Cardiac ventricle fibroblast (primary cell): ENCODE measurements around the gene SKA1. TPM values are rescaled to one million over a fixed set of nuclear protein-coding genes. Genes with fewer than 3 reads are reported as not detected.

Experiments used
- total RNA-seq: library from RNA; depleted of rRNA; stranded (reverse); fragments of >200 nt; gene quantifications from 2 replicates; pipeline ENCODE4 v1.2.3, GENCODE V29; 2015

Gene SKA1, protein sequence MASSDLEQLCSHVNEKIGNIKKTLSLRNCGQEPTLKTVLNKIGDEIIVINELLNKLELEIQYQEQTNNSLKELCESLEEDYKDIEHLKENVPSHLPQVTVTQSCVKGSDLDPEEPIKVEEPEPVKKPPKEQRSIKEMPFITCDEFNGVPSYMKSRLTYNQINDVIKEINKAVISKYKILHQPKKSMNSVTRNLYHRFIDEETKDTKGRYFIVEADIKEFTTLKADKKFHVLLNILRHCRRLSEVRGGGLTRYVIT
- total RNA-seq, result 0.62 and 3.4 TPM in 2 replicates

DNA sequence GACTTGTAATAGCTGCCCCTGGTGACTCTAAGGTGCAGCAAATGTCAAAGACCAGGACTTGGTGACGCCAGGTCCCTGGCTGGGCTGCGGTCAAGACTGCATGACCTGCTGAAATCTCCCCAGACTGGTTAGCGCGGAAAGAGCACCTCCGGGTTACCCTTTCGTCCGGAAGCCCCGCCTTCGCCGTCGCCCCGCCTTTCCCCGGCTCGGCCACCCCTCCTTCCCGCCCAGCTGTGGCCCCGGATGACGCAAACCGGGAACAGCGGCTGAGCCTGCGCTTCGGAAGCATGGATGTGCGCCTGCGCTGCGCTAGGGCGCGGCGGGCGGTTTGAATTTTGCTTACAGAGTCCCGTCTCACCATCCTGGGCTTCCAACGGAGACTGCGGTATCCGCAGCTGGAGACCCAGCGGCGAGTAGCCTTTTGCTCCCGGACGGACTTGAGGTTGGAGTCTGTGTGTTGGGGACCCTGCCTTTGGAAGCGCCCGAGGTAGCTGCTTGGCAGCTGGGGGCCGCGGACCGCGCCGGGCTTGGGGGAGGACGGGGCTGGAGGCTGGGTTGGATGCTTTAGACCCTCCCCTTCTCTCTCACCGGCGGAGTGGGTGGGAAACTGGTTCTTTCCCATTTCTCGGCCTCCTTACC is at the start of gene SKA1:
TSS of gene SKA1 (plus strand) at position 294 of the 639 bp plus-strand sequence. CDS start 785 bp downstream, outside the sequence.

Other genes starting within 250 kb of the SKA1 start
- gene MYO5B, start 179.9 kb upstream of the SKA1 start, total RNA-seq, result 0.25 TPM in 1 of 2 replicates, not detected in the other
- gene CFAP53, start 108.6 kb upstream of the SKA1 start, total RNA-seq, result 0.62 and 0.78 TPM in 2 replicates
- 37.6 and 45.1 TPM in 2 replicates for gene MBD1, start 93.5 kb upstream of the SKA1 start, total RNA-seq
- 28.4 and 33.1 TPM in 2 replicates for gene CXXC1, start 87.4 kb upstream of the SKA1 start, total RNA-seq
- 0.10 TPM in 1 of 2 replicates, not detected in the other for gene MAPK4, start 185.0 kb downstream of the SKA1 start, total RNA-seq